ENCODE data around the gene UGT1A9.

- TF ChIP-seq CTCF (conservative IDR thresholded peaks at IDR 0.05; ENCODE audit: low read depth, low read length) (no peak), RAD21 (IDR thresholded peaks at IDR 0.05; ENCODE audit: low read length) (no peak), POLR2A (IDR thresholded peaks at IDR 0.05; ENCODE audit: low read depth, low read length) (no peak), RFX5 (IDR thresholded peaks at IDR 0.05; ENCODE audit: low read depth, low read length) (no peak), FOS (IDR thresholded peaks at IDR 0.05; ENCODE audit: low read depth, low read length) (no peak), CHD1 (IDR thresholded peaks at IDR 0.05; ENCODE audit: low read depth, low read length) (no peak), MAZ (IDR thresholded peaks at IDR 0.05; ENCODE audit: borderline replicate concordance, low read depth, low read length) (no peak), MAFK (IDR thresholded peaks at IDR 0.05; ENCODE audit: low read depth, low read length) (no peak), ELK1 (IDR thresholded peaks at IDR 0.05; ENCODE audit: borderline replicate concordance, low read depth, low read length) (no peak), BHLHE40 (IDR thresholded peaks at IDR 0.05; ENCODE audit: low read depth, low read length) (no peak)
These were observed 106.3 kb downstream of the UGT1A9 start, which contains the start of gene MROH2A for GRCh38 chr2:233778030-233778429.
